ENCODE data around the gene PRRT1.

The PRRT1 gene

GRCh38 chr6:32178547-32179440 lies 27.1 kb upstream of the PRRT1 start:
- Histone ChIP-seq H3K36me3 (ENCODE audit: insufficient read depth, low read length) (peaks cover 39% of the 10 kb centered on the region), H3K27ac (ENCODE audit: low read depth, low read length) (peak overlapping the region; percentile 98), H3K4me3 (ENCODE audit: low read length) (peak overlapping the region; percentile 97), H3K9me3 (ENCODE audit: insufficient read depth, low read depth, low read length) (no peaks in the 10 kb centered on the region), H3K27me3 (ENCODE audit: insufficient read depth, low read length) (no peaks in the 10 kb centered on the region), H3K9ac (ENCODE audit: low read depth, low read length) (peak overlapping the region; percentile 85), H3K4me1 (ENCODE audit: insufficient read depth, low read length) (peaks cover 6% of the 10 kb centered on the region; the same call in 1 of the 2 replicates)
- 5% methylated on average over 24 of the region's 24 CpGs for WGBS

- Histone ChIP-seq H3K27me3 (ENCODE audit: insufficient read depth, low read length) (no peaks in the 10 kb centered on the region), H3K4me3 (ENCODE audit: low read length) (peak within 1 kb of the TSS; percentile 97), H3K36me3 (ENCODE audit: insufficient read depth, low read length) (peaks cover 36% of the 10 kb centered on the region), H3K27ac (ENCODE audit: low read depth, low read length) (peak within 1 kb of the TSS; percentile 98), H3K9me3 (ENCODE audit: insufficient read depth, low read depth, low read length) (no peaks in the 10 kb centered on the region), H3K9ac (ENCODE audit: low read depth, low read length) (peak within 1 kb of the TSS; percentile 85), H3K4me1 (ENCODE audit: insufficient read depth, low read length) (peaks cover 12% of the 10 kb centered on the region; the same call in 1 of the 2 replicates)
- WGBS: under 1% methylated on average over 33 of the region's 33 CpGs
These were observed 26.2 kb upstream of the PRRT1 start, which contains the start of gene RNF5 for GRCh38 chr6:32177788-32178546. RNF5 (plus strand) TSS chr6:32178405; CDS start chr6:32178512, 107 bp downstream.

DNA sequence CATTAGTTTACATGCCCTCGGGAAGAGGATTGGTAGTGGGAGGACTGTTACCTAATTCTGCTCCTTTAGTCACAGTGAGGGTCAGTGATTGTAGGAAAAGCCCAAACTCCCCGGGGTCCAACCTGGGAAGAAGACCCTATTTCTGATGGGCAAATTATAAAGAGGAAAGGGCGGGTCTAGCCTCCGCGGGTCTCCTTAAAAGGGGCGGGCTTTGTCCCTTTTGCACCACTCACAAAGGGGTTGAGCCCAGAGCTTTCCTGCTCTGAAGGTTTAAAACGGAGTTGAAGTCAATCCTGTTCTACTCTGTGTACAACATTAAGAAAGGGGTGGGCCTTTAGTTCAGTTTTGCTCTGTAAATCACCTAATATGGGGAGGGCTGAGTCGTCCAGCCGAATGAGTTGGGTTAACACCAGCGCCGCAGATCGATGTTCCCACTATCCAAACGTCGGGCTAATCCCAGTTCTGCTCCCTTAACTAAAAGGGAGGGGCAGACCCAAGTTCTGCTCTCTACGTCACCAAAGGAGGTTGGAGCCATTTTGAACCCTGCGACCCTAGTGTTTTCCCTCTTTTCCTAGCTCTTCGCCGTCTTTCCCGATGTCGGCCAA lies 25.5 kb upstream of the PRRT1 start:
- no peaks in the 10 kb centered on the region for H3K27me3 ChIP-seq (ENCODE audit: insufficient read depth, low read length)
- H3K9me3 ChIP-seq (ENCODE audit: insufficient read depth, low read depth, low read length): no peaks in the 10 kb centered on the region
- WGBS: 0% methylated on average over 20 of the region's 20 CpGs
- H3K4me3 ChIP-seq (ENCODE audit: low read length): peak overlapping the region; percentile 97
- H3K9ac ChIP-seq (ENCODE audit: low read depth, low read length): peak overlapping the region; percentile 85
- H3K27ac ChIP-seq (ENCODE audit: low read depth, low read length): peak overlapping the region; percentile 98
- H3K36me3 ChIP-seq (ENCODE audit: insufficient read depth, low read length): peaks cover 33% of the 10 kb centered on the region
- H3K4me1 ChIP-seq (ENCODE audit: insufficient read depth, low read length): peaks cover 12% of the 10 kb centered on the region; the same call in 1 of the 2 replicates

DNA sequence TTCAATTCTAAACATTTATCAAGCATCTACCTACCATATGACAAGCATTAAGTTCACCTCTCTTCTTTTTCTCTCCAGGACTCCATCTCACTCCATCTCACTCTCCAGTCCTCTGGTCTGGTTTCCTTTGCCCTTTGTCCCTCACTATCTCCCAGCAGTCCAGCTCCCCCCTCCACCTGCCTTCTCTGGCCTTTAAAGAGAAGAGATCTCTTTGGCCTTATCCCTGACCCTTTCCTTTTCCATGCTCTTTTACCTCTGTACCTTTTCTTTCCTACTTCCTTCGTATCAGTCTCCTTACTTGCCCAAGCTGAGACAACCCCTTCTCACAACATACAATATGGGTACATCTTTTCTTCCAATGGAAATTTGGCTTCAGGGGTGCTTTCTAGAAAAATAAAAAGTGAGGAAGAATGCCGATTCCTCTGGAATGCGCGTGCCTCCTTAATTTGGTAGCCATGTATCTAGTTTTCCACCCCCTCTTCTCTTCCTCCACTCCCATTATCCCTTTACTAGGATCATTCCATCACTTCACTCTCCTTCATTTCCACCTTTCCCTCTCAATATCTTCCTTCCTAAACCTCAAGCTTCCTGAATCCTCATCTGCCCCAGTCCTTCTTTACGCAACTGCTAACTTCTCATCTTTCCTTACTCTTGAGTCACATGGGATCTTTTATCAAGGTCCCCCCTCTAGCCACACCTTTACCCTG lies 24.9 kb upstream of the PRRT1 start:
- Histone ChIP-seq H3K27ac (ENCODE audit: low read depth, low read length) (peak overlapping the region; percentile 98), H3K4me1 (ENCODE audit: insufficient read depth, low read length) (peaks cover 12% of the 10 kb centered on the region; the same call in 1 of the 2 replicates), H3K36me3 (ENCODE audit: insufficient read depth, low read length) (peaks cover 32% of the 10 kb centered on the region), H3K27me3 (ENCODE audit: insufficient read depth, low read length) (no peaks in the 10 kb centered on the region), H3K9ac (ENCODE audit: low read depth, low read length) (peak overlapping the region; percentile 85), H3K9me3 (ENCODE audit: insufficient read depth, low read depth, low read length) (no peaks in the 10 kb centered on the region), H3K4me3 (ENCODE audit: low read length) (peak overlapping the region; percentile 97)
- 18% methylated on average over 5 of the region's 5 CpGs for WGBS

DNA sequence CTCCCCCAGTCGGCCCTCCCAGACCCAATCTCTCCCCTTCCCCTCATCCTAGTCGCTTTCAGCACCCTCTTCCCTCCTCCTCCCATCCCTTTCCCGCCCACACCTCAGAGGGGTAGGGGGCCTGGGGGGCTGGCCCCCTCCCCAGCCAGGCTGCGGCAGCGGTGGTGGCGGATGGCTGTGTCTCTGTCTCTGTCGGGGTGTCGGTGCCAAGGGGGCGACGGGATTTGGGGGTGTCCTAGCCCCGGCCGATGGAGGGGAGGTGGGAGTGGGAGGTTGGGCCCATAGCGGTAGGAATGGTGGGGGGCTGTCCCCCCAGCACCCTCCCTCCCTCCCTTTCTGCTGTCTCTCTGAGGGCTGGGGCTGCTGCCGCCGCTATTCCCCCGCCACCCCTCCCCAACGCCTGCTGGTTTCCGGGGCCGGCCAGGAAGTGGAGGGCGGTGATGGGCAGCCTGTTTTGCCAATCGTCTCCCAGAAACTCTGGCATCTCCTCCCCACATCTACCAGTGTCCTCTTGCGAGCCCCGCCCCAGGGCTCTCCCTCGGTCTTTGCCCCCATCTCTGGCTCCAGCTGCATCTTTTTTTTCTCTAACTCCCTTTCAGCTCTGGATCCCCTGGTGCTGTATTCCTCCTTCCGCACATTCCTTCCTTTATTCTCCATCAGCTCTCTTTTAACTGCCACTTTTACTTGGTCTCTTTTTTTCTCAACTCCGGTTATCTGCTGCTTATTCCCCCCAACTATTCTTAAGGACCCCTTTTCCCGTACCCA lies 24.2 kb upstream of the PRRT1 start, which contains the start of gene AGPAT1:
TSS of gene AGPAT1 (minus strand) at position 374 of the 765 bp plus-strand sequence. CDS start 4,588 bp downstream, outside the sequence.
- under 1% methylated on average over 20 of the region's 27 CpGs for WGBS
- peak within 1 kb of the TSS; percentile 98 for H3K27ac ChIP-seq (ENCODE audit: low read depth, low read length)
- H3K36me3 ChIP-seq (ENCODE audit: insufficient read depth, low read length): peaks cover 32% of the 10 kb centered on the region
- H3K4me1 ChIP-seq (ENCODE audit: insufficient read depth, low read length): peaks cover 12% of the 10 kb centered on the region; the same call in 1 of the 2 replicates
- peak within 1 kb of the TSS; percentile 85 for H3K9ac ChIP-seq (ENCODE audit: low read depth, low read length)
- no peaks in the 10 kb centered on the region for H3K9me3 ChIP-seq (ENCODE audit: insufficient read depth, low read depth, low read length)
- no peaks in the 10 kb centered on the region for H3K27me3 ChIP-seq (ENCODE audit: insufficient read depth, low read length)
- H3K4me3 ChIP-seq (ENCODE audit: low read length): peak within 1 kb of the TSS; percentile 97

DNA sequence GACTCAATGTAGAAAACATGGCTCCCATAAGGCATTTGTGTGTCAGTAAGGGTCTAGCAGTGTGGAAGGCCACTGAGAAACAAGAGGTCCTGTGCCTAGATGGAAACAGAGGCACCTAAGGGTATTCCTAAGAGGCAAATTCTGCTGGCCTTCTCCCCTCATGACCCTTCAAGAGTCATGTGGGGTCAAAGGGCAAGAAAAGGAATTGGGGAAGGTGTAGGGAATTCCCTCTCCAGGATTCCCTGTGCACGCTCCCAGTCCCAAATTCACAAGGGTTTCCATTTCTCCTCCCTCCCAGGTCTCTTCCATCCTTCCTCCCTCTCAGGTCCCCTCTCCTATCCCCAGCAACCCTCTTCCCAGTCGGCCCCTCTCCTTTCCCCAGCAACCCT lies 23.6 kb upstream of the PRRT1 start:
- H3K27me3 ChIP-seq (ENCODE audit: insufficient read depth, low read length): no peaks in the 10 kb centered on the region
- 3% methylated on average over 2 of the region's 2 CpGs for WGBS
- no peak overlapping the region for H3K27ac ChIP-seq (ENCODE audit: low read depth, low read length)
- H3K4me1 ChIP-seq (ENCODE audit: insufficient read depth, low read length): peaks cover 12% of the 10 kb centered on the region; the same call in 1 of the 2 replicates
- no peaks in the 10 kb centered on the region for H3K9me3 ChIP-seq (ENCODE audit: insufficient read depth, low read depth, low read length)
- peak overlapping the region; percentile 97 for H3K4me3 ChIP-seq (ENCODE audit: low read length)
- peaks cover 34% of the 10 kb centered on the region for H3K36me3 ChIP-seq (ENCODE audit: insufficient read depth, low read length)
- peak overlapping the region; percentile 79 for H3K9ac ChIP-seq (ENCODE audit: low read depth, low read length)

DNA sequence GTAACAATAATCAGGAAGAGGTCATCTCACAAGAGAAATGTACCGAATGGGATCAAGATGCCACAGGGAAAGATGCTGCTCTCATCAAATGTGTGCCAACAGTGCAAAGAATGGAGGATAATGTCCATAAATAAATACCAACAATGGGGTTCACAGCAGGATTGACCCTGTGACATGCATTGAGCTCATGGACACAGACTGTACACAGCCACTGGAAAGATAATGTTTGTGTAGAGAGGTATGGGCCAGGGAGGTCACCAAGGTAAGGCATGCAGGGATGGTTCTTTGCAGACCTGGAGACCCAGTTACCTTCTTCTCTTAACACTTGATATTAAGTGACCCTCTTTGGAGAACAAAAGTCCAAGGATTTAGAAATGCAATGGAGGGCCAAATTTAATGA lies 22.7 kb upstream of the PRRT1 start:
- peak overlapping the region; percentile 97 for H3K4me3 ChIP-seq (ENCODE audit: low read length)
- 93% methylated on average over 1 of the region's 1 CpG for WGBS

DNA sequence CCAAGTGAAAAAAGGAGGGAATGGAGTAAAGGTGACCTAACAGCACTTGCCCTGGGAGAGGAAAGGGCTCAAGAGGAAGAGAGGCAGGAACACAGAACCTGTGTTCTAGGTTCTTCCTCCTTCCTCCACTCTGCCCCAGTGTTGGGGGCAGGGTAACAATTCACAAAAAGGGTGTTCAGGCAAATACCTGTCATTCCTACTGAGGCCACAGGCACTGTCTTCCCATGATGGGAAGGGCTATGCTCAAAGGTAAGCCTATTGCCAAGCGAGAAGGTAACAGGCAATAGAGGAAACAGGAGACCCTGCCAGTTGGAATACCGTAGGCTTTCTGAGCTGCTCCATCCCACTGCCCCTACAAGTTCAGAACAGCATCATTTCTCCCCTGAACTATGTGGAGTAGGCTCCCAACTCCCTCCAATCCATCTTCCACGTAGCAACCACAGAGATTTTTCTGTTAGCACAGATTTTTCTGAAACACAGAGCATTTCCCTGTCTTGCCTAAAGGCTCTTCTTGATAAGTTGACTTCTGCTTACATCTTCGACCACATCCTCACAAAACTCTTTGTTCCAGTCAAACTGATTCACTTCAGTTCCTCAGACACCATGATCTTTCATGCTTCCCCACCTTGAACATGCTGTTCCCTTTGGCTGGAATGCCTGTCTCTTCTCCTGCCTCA lies 21.4 kb upstream of the PRRT1 start:
- Histone ChIP-seq H3K27me3 (ENCODE audit: insufficient read depth, low read length) (no peaks in the 10 kb centered on the region), H3K9ac (ENCODE audit: low read depth, low read length) (peak overlapping the region; percentile 13; the same call in 1 of the 2 replicates)

More for the DNA sequence above, 22.7 kb upstream of the PRRT1 start:
- Histone ChIP-seq H3K27ac (ENCODE audit: low read depth, low read length) (no peak overlapping the region), H3K9me3 (ENCODE audit: insufficient read depth, low read depth, low read length) (no peaks in the 10 kb centered on the region), H3K4me1 (ENCODE audit: insufficient read depth, low read length) (peaks cover 12% of the 10 kb centered on the region; the same call in 1 of the 2 replicates), H3K27me3 (ENCODE audit: insufficient read depth, low read length) (no peaks in the 10 kb centered on the region), H3K36me3 (ENCODE audit: insufficient read depth, low read length) (peaks cover 34% of the 10 kb centered on the region), H3K9ac (ENCODE audit: low read depth, low read length) (no peak overlapping the region)

GRCh38 chr6:32171234-32171633 lies 19.5 kb upstream of the PRRT1 start:
- peaks cover 61% of the 10 kb centered on the region for H3K36me3 ChIP-seq (ENCODE audit: insufficient read depth, low read length)
- WGBS: 97% methylated on average over 6 of the region's 6 CpGs
- H3K4me1 ChIP-seq (ENCODE audit: insufficient read depth, low read length): peaks cover 12% of the 10 kb centered on the region; the same call in 1 of the 2 replicates
- no peak overlapping the region for H3K9ac ChIP-seq (ENCODE audit: low read depth, low read length)
- H3K27ac ChIP-seq (ENCODE audit: low read depth, low read length): no peak overlapping the region
- H3K4me3 ChIP-seq (ENCODE audit: low read length): no peak overlapping the region
- no peaks in the 10 kb centered on the region for H3K9me3 ChIP-seq (ENCODE audit: insufficient read depth, low read depth, low read length)
- no peaks in the 10 kb centered on the region for H3K27me3 ChIP-seq (ENCODE audit: insufficient read depth, low read length)

More for the DNA sequence above, 21.4 kb upstream of the PRRT1 start:
- H3K4me3 ChIP-seq (ENCODE audit: low read length): no peak overlapping the region
- peaks cover 12% of the 10 kb centered on the region; the same call in 1 of the 2 replicates for H3K4me1 ChIP-seq (ENCODE audit: insufficient read depth, low read length)
- peaks cover 45% of the 10 kb centered on the region for H3K36me3 ChIP-seq (ENCODE audit: insufficient read depth, low read length)
- no peaks in the 10 kb centered on the region for H3K9me3 ChIP-seq (ENCODE audit: insufficient read depth, low read depth, low read length)
- no peak overlapping the region for H3K27ac ChIP-seq (ENCODE audit: low read depth, low read length)
- WGBS: 79% methylated on average over 4 of the region's 4 CpGs

Measured in HUES64 (cell line).